Hepatocyte (in vitro differentiated cells): ENCODE measurements around the gene SPATA2L. TPM values are rescaled to one million over a fixed set of nuclear protein-coding genes. Genes with fewer than 3 reads are reported as not detected.

ENCODE experiments used
- DNase-seq: peaks from one replicate; pipeline ENCODE4 v3.0.0-alpha.2; 2016; ENCODE audit warnings: low spot score
- H2AFZ ChIP-seq: fragments of 200-600 bp; sonication (generic); 2 replicates; pipeline ENCODE4 v1.6.0; 2016; ENCODE audit warnings: antibody characterized with exemption, mild to moderate bottlenecking
- H3K27ac ChIP-seq: fragments of 200-600 bp; sonication (generic); 2 replicates; pipeline ENCODE4 v1.5.1; 2016; ENCODE audit warnings: mild to moderate bottlenecking
- H3K27me3 ChIP-seq: fragments of 200-600 bp; sonication (generic); 2 replicates; pipeline ENCODE4 v1.6.1; 2016
- H3K36me3 ChIP-seq: fragments of 200-600 bp; sonication (generic); replicated peaks from 2 replicates; pipeline ENCODE4 v1.5.1; 2016; ENCODE audit warnings: low read depth; ENCODE audit not compliant: insufficient read depth
- H3K4me1 ChIP-seq: fragments of 200-600 bp; sonication (generic); 2 replicates; pipeline ENCODE4 v1.5.1; 2016; ENCODE audit warnings: mild to moderate bottlenecking, moderate library complexity; ENCODE audit not compliant: insufficient read depth
- H3K4me2 ChIP-seq: fragments of 200-600 bp; sonication (generic); 2 replicates; pipeline ENCODE4 v1.6.0; 2016
- H3K4me3 ChIP-seq: fragments of 200-600 bp; sonication (generic); 2 replicates; pipeline ENCODE4 v1.5.1; 2016; ENCODE audit warnings: mild to moderate bottlenecking
- H3K79me2 ChIP-seq: fragments of 200-600 bp; sonication (generic); 2 replicates; pipeline ENCODE4 v1.6.0; 2017; ENCODE audit warnings: mild to moderate bottlenecking
- H3K9me2 ChIP-seq: fragments of 200-600 bp; sonication (generic); replicated peaks from 2 replicates; pipeline ENCODE4 v1.6.0; 2017; ENCODE audit warnings: mild to moderate bottlenecking; ENCODE audit not compliant: insufficient read depth
- H3K9me3 ChIP-seq: fragments of 200-600 bp; sonication (generic); 2 replicates; pipeline ENCODE4 v1.5.1; 2016; ENCODE audit warnings: low read depth, mild to moderate bottlenecking
- H4K20me1 ChIP-seq: fragments of 200-600 bp; sonication (generic); 2 replicates; pipeline ENCODE4 v1.6.0; 2016; ENCODE audit warnings: mild to moderate bottlenecking; ENCODE audit not compliant: insufficient read depth, poor library complexity, severe bottlenecking
- CTCF ChIP-seq: fragments of 200-600 bp; sonication (generic); IDR thresholded peaks from 2 replicates; pipeline ENCODE4 v1.5.1; 2016; ENCODE audit warnings: antibody characterized with exemption, mild to moderate bottlenecking; ENCODE audit not compliant: poor library complexity
- EZH2 ChIP-seq: fragments of 200-600 bp; sonication (generic); IDR thresholded peaks from 2 replicates; pipeline ENCODE4 v1.6.1; 2016; ENCODE audit warnings: antibody characterized with exemption, mild to moderate bottlenecking, borderline replicate concordance
- EZH2phosphoT487 ChIP-seq: fragments of 200-600 bp; sonication (generic); IDR thresholded peaks from one replicate; pipeline ENCODE4 v1.6.1; 2018; ENCODE audit warnings: antibody characterized with exemption, mild to moderate bottlenecking, low read depth, moderate library complexity; ENCODE audit not compliant: unreplicated experiment, severe bottlenecking
- whole genome bisulfite sequencing: methylation state at CpG from one replicate; pipeline ENCODE4 v1.1.6; 2016; ENCODE audit warnings: low lambda C conversion rate; ENCODE audit errors: missing lambda C conversion rate; 5-methylcytosine and 5-hydroxymethylcytosine counted together
- polyA plus RNA-seq: library from polyadenylated mRNA; unstranded; fragments of >200 nt; fragmentation: Nextera tagmentation; extraction: Ambion mirVana; gene quantifications from 2 replicates; pipeline ENCODE4 v1.2.1, GENCODE V29; 2016
- total RNA-seq: library from RNA; depleted of rRNA; stranded (reverse); fragments of >200 nt; gene quantifications from 2 replicates; pipeline ENCODE4 v1.2.3, GENCODE V29; 2014

Gene SPATA2L
- total and polyA plus RNA-seq, 2 experiments from 2014 or later, result 25.0 to 32.9 TPM

DNA sequence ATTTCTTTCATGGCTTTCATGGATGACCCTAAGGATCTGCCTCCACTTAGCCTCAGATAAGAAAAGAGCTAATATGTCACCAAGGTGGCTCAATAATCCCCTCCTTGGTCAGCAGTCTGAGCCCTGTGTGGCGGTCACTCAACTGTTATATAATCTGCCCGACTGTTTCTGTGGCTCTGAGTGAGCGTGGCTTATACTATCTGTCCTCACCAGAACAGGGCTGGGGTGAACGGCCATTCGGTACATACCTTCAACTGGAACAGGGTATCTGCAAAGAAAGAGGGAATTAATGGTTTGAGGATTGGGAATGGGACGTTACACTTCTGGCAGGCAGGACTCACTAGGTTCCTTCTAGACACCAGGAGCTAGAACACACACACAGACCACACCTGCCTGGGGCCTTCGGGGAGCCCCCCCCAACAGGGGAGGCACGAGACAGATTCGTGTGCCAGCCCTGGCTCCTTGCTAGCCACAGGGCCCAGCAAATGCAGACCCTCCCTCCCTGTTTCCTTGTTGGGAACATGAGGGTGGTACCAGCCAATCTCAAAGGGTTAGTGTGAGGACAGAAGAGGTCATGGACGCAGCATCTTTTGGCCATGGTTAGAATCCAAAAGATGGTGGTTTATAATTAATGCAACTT, 47.7 kb downstream of the SPATA2L start:
- H3K4me2 ChIP-seq, result no peak overlapping the region

GRCh38 chr16:89651584-89651983, 49.9 kb downstream of the SPATA2L start:
- no peak for TF ChIP-seq EZH2phosphoT487
- no peak for TF ChIP-seq CTCF
- no peak for TF ChIP-seq EZH2
- Histone ChIP-seq H3K4me2 (no peak overlapping the region), H3K27me3 (no peaks in the 10 kb centered on the region), H3K27ac (no peak overlapping the region), H4K20me1 (peaks cover 6% of the 10 kb centered on the region), H3K9me3 (no peaks in the 10 kb centered on the region), H3K79me2 (peaks cover 39% of the 10 kb centered on the region), H2AFZ (no peak overlapping the region), H3K4me1 (peaks cover 5% of the 10 kb centered on the region), H3K36me3 (no peaks in the 10 kb centered on the region), H3K9me2 (no peaks in the 10 kb centered on the region), H3K4me3 (no peak overlapping the region)
- WGBS, result 90% methylated on average over 15 of the region's 15 CpGs
- DNase-seq, result no peak

More for the DNA sequence above, 47.7 kb downstream of the SPATA2L start:
- DNase-seq, result no peak
- Histone ChIP-seq H2AFZ (no peak overlapping the region), H3K36me3 (no peaks in the 10 kb centered on the region), H3K27me3 (no peaks in the 10 kb centered on the region), H4K20me1 (peaks cover 6% of the 10 kb centered on the region), H3K9me2 (no peaks in the 10 kb centered on the region), H3K79me2 (peaks cover 55% of the 10 kb centered on the region), H3K4me3 (no peak overlapping the region), H3K9me3 (no peaks in the 10 kb centered on the region), H3K27ac (no peak overlapping the region), H3K4me1 (peaks cover 12% of the 10 kb centered on the region)
- 95% methylated on average over 10 of the region's 10 CpGs for WGBS
- TF ChIP-seq CTCF, result no peak
- no peak for TF ChIP-seq EZH2phosphoT487
- no peak for TF ChIP-seq EZH2

- H3K27ac ChIP-seq, result no peak overlapping the region
- no peak for DNase-seq
- peaks cover 5% of the 10 kb centered on the region for H3K79me2 ChIP-seq
- H3K4me1 ChIP-seq, result no peaks in the 10 kb centered on the region
- no peaks in the 10 kb centered on the region for H3K27me3 ChIP-seq
- WGBS, result 97% methylated on average over 10 of the region's 12 CpGs
- no peak overlapping the region for H3K4me2 ChIP-seq
- no peaks in the 10 kb centered on the region for H3K9me3 ChIP-seq
- peaks cover 6% of the 10 kb centered on the region for H4K20me1 ChIP-seq
- H3K36me3 ChIP-seq, result no peaks in the 10 kb centered on the region
- no peak overlapping the region for H2AFZ ChIP-seq
- H3K4me3 ChIP-seq, result no peak overlapping the region
- H3K9me2 ChIP-seq, result no peaks in the 10 kb centered on the region
- TF ChIP-seq CTCF (no peak), EZH2 (no peak), EZH2phosphoT487 (no peak)
These were observed 54.6 kb downstream of the SPATA2L start for GRCh38 chr16:89646906-89647305.

Other genes with a start within 250 kb of the SPATA2L start
- gene ANKRD11, start 211.1 kb downstream of the SPATA2L start, total RNA-seq, result 48.7 and 50.6 TPM in 2 replicates
- gene ANKRD11, start 211.1 kb downstream of the SPATA2L start, polyA plus RNA-seq, result 130 and 135 TPM in 2 replicates
- 149 and 222 TPM in 2 replicates for gene SPG7, start 193.3 kb downstream of the SPATA2L start, total RNA-seq
- 108 and 130 TPM in 2 replicates for gene SPG7, start 193.3 kb downstream of the SPATA2L start, polyA plus RNA-seq
- 4,787 and 7,288 TPM in 2 replicates for gene RPL13, start 141.0 kb downstream of the SPATA2L start, total RNA-seq
- 1,312 and 1,458 TPM in 2 replicates for gene RPL13, start 141.0 kb downstream of the SPATA2L start, polyA plus RNA-seq
- 6.6 and 8.7 TPM in 2 replicates for gene CPNE7, start 125.9 kb downstream of the SPATA2L start, total RNA-seq
- gene CPNE7, start 125.9 kb downstream of the SPATA2L start, polyA plus RNA-seq, result 24.8 and 32.2 TPM in 2 replicates
- 48.3 and 52.9 TPM in 2 replicates for gene DPEP1, start 88.1 kb downstream of the SPATA2L start, total RNA-seq
- gene DPEP1, start 88.1 kb downstream of the SPATA2L start, polyA plus RNA-seq, result 106 and 128 TPM in 2 replicates
- 73.2 and 78.7 TPM in 2 replicates for gene CHMP1A, start 44.0 kb downstream of the SPATA2L start, total RNA-seq
- 101 and 104 TPM in 2 replicates for gene CHMP1A, start 44.0 kb downstream of the SPATA2L start, polyA plus RNA-seq
- gene SPATA33, start 43.9 kb downstream of the SPATA2L start, total RNA-seq, result 3.6 and 4.4 TPM in 2 replicates
- gene SPATA33, start 43.9 kb downstream of the SPATA2L start, polyA plus RNA-seq, result 16.8 and 17.9 TPM in 2 replicates
- 60.1 and 70.4 TPM in 2 replicates for gene CDK10, start 15.0 kb downstream of the SPATA2L start, total RNA-seq
- 155 and 187 TPM in 2 replicates for gene CDK10, start 15.0 kb downstream of the SPATA2L start, polyA plus RNA-seq
- gene VPS9D1, start 19.2 kb upstream of the SPATA2L start, total RNA-seq, result 8.0 and 13.8 TPM in 2 replicates
- 25.5 and 30.2 TPM in 2 replicates for gene VPS9D1, start 19.2 kb upstream of the SPATA2L start, polyA plus RNA-seq
- 8.4 and 23.2 TPM in 2 replicates for gene ZNF276, start 19.8 kb upstream of the SPATA2L start, total RNA-seq
- gene ZNF276, start 19.8 kb upstream of the SPATA2L start, polyA plus RNA-seq, result 15.0 and 18.3 TPM in 2 replicates
- gene FANCA, start 114.9 kb upstream of the SPATA2L start, total RNA-seq, result 6.1 and 9.5 TPM in 2 replicates
- gene FANCA, start 114.9 kb upstream of the SPATA2L start, polyA plus RNA-seq, result 9.6 and 11.4 TPM in 2 replicates
- gene SPIRE2, start 126.8 kb upstream of the SPATA2L start, total RNA-seq, result 16.9 and 21.7 TPM in 2 replicates
- 13.4 and 18.4 TPM in 2 replicates for gene SPIRE2, start 126.8 kb upstream of the SPATA2L start, polyA plus RNA-seq
- gene TCF25, start 171.9 kb upstream of the SPATA2L start, total RNA-seq, result 79.3 and 130 TPM in 2 replicates
- gene TCF25, start 171.9 kb upstream of the SPATA2L start, polyA plus RNA-seq, result 206 and 256 TPM in 2 replicates
- gene MC1R, start 217.2 kb upstream of the SPATA2L start, total RNA-seq, result 4.2 and 4.5 TPM in 2 replicates
- gene MC1R, start 217.2 kb upstream of the SPATA2L start, polyA plus RNA-seq, result 3.4 and 4.8 TPM in 2 replicates
- 50.0 and 87.2 TPM in 2 replicates for gene TUBB3, start 221.6 kb upstream of the SPATA2L start, total RNA-seq
- gene TUBB3, start 221.6 kb upstream of the SPATA2L start, polyA plus RNA-seq, result 69.3 and 70.0 TPM in 2 replicates
- gene DEF8, start 247.1 kb upstream of the SPATA2L start, total RNA-seq, result 61.7 and 69.1 TPM in 2 replicates
- 64.2 and 74.7 TPM in 2 replicates for gene DEF8, start 247.1 kb upstream of the SPATA2L start, polyA plus RNA-seq